A549 (cell line): ENCODE results near the gene AHCTF1.

Experiments used
- CTCF ChIP-seq: fragments of >200 bp; sonication (Bioruptor Twin); formaldehyde crosslinking; IDR thresholded peaks from 3 replicates; pipeline ENCODE4 v1.5.1; 2016
- GATA3 ChIP-seq: IDR thresholded peaks from 2 replicates; pipeline ENCODE4 v1.6.1; 2012; ENCODE audit warnings: borderline replicate concordance
- HES2 ChIP-seq: fragments of >200 bp; sonication (Bioruptor Twin); formaldehyde crosslinking; IDR thresholded peaks from 2 replicates; pipeline ENCODE4 v1.6.1; 2016
- KDM5A ChIP-seq: fragments of 200-600 bp; sonication (generic); IDR thresholded peaks from 2 replicates; pipeline ENCODE4 v1.6.1; 2016; ENCODE audit warnings: antibody characterized with exemption, mild to moderate bottlenecking
- MYC ChIP-seq: IDR thresholded peaks from 2 replicates; pipeline ENCODE4 v1.6.1; 2012; ENCODE audit warnings: mild to moderate bottlenecking, inconsistent platforms, low read length, improper control_type of control experiment, borderline replicate concordance
- NPAS2 ChIP-seq: fragments of 250-450 bp; sonication (Bioruptor Pico); IDR thresholded peaks from 2 replicates; pipeline ENCODE4 v1.8.0; 2022; ENCODE audit warnings: mild to moderate bottlenecking, moderate library complexity, borderline replicate concordance
- POLR2A ChIP-seq: IDR thresholded peaks from 2 replicates; pipeline ENCODE4 v1.6.1; 2012; ENCODE audit warnings: mild to moderate bottlenecking, low read length
- TP53 ChIP-seq: fragments of 250-450 bp; sonication (Bioruptor Pico); IDR thresholded peaks from 2 replicates; pipeline ENCODE4 v1.5.0; 2021; ENCODE audit warnings: mild to moderate bottlenecking, moderate library complexity

- no peak for TF ChIP-seq POLR2A
- no peak for TF ChIP-seq CTCF
- TF ChIP-seq MYC, result no peak
- TF ChIP-seq GATA3, result no peak
- no peak for TF ChIP-seq TP53 (CRISPR knock-in tag)
- no peak for TF ChIP-seq HES2
- no peak for TF ChIP-seq KDM5A
- TF ChIP-seq NPAS2 (CRISPR knock-in tag), result no peak
Measured at GRCh38 chr1:246809473-246809872, 122.3 kb downstream of the AHCTF1 start.
